ENCODE measurements around the gene ASPG.
A peak's percentile ranks its signal among the peaks of the same experiment; 100 is the strongest.

Gene ASPG

DNA sequence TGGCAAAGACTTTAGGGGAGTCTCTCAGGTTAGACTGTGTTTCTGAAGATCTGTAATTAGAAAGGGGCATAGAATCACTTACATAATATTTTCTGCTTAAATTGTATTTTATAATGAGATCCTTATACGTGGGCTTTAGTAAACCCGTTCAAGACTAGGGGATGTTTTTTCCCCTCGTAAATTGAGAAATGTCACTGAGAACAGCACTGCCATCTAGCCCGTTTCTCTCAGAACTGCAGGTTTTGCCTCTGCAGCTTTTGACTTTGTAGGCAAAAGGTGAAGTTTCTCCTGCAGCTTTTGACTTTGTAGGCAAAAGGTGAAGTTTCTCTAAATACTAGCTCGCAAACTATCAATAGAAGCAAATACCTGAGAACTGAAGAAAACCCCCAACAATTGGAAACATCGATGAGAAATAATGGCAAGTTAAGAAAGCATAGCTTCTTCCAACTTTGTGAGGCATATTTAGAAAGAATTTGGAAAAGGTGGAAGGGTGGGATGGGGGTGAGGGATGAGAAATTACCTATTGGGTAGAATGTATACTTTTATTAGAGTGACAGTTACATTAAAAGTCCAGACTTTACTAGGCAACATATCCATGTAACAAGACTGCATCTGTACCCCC lies 9.9 kb upstream of the ASPG start:
- no peak for DNase-seq (ENCODE audit: low spot score)

DNA sequence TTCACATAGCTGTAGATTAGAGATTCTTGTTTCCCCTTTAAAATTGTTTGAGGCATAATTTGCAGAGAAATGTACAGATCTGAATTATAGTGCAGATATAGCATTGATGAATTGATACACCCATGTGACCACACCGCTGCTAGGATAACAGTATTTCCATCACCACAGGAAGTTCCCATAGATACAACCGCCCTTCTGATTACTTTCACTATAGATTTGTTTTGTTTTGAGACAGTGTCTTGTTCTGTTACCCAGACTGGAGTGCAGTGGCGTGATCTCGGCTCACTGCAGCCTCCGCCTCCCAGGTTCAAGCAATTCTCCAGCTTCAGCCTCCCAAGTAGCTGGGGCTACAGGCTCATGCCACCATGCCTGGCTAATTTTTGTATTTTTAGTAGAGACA lies 8.8 kb upstream of the ASPG start:
- DNase-seq (ENCODE audit: low spot score), result no peak

DNA sequence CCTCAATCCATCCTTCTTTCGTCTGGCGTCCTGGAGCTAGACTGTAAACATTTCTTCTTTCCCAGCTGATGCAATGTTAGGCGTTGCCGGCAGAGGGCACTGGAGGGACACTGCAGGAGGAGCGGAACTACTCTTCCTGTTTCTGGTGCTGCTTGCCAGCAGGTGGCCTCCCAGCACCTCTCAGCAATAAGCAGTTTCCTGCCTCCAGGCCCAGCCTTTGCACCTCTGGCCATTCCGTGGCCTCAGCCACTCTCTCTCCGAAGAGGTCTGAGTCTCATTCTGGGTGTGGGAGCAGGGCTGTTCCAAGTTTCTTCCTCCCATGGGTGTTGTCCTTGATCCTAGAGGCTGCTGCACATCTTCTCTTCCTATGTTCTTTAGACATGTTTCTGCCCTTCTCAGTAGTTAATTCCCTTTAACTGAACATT lies 7.5 kb upstream of the ASPG start:
- peak; percentile 82 for DNase-seq (ENCODE audit: low spot score)

DNA sequence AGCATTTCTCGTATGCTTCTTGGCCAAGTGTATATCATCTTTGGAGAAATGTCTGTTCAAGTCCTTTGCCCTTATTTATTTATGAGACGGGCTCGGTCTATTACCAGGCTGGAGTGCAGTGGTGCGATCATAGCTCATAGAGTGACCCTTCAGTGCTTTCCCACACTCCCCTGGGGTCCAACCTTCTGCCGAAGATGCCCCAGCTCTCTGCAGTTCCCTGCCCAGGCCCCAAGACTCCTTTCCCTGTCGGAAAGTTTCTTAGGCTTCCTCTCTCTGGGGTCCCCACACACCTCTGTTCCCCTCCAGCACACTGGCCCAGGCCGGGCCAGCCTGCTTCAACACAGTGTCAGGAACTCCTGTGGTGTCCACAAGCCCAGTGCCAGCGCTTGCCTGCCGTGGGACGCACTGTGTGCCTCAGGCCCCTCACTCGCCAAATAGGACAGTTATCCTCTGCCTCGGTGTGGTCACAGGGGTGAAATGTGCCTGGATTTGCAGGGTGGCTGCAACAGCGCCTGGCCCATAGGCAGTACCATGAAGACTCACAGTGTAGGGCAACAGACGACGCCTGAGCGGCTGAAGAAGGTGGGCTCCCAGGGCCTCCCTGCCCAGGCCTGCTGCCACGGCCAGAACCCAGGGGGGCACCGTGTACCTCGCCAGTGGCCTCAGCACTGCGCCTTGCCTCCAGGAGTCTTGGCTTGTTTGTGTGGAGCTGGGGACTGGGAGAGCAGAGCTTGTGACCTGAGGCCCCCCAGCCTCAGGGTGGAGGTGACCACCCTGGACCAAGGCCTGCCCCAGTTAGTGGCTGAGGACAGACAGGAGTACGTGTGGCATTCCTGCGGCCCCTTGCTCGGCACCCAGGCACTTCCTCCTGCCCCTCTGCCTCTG lies 4.9 kb upstream of the ASPG start:
- DNase-seq (ENCODE audit: low spot score), result no peak

DNA sequence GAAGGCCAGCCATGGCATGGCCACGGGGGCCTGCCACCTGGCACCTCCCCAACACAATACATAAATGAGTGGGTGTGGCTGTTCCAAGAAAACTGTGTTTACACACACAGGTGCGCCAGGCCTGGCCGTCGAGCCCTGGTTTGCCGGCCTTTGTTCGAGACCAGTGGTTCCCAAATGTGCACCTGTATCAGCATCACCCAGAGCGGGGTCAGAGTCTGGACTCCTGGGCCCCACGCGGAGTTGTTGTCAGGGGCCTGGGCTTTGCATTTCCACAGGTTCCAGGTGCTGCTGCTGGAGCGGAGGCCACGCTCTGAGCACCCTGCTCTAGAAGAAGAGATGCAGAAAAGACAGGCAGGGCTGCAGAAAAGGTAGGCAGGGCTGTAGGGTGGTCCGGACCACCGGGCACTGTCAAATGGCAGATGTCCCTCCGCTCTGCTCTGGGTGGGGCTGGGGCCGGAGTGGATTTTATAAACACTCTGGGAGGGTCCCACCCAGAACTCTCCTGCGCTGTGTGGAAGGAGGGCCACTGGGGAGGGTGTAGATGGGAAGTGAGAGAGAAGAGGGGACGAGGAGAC lies 4.2 kb upstream of the ASPG start:
- no peak for DNase-seq (ENCODE audit: low spot score)

DNA sequence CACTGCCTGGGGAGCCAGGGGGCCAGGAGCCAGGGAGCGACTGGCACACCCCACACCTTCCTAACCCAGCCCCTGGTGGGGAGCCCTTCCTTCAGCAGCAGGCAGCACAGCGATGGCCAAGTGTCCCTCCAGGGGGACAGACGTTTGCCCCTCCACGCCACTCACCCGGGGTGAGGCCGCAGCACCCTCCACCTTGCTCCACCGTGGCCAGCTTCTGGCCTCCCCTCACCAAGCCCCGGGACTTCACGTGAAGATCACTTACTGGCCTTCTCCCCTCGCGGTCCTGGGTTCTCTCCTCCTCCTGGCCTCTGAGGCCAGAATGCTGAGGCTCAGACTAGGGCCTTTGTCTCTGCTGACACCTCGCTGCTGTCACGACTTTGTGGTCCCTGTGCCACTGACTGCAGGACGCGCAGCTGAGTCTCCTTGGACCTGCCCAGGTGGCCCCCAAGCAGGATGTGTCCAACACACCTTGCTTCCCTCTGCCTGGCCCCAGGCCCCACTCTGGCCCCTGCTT lies 3.5 kb upstream of the ASPG start:
- DNase-seq (ENCODE audit: low spot score), result no peak

DNA sequence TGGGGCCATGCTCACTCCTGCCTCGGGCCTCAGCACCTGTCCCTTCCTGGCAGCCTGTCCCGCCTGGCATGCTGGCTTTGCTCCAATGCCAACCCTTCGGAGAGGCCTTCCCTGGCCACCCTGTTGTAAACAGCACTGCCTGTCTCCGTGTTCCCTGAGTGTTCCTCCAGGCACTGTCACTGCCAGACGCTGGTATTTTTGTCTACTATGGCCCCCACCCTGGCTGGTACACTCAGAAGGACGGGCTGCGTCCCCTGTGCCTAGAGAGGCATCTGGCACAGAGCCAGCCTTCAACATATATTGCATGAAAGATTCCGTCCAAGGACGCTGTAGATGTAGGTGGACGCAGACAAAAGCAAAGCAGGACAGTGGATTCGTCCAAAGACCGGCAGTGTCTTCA lies 2.7 kb upstream of the ASPG start:
- DNase-seq (ENCODE audit: low spot score), result no peak

DNA sequence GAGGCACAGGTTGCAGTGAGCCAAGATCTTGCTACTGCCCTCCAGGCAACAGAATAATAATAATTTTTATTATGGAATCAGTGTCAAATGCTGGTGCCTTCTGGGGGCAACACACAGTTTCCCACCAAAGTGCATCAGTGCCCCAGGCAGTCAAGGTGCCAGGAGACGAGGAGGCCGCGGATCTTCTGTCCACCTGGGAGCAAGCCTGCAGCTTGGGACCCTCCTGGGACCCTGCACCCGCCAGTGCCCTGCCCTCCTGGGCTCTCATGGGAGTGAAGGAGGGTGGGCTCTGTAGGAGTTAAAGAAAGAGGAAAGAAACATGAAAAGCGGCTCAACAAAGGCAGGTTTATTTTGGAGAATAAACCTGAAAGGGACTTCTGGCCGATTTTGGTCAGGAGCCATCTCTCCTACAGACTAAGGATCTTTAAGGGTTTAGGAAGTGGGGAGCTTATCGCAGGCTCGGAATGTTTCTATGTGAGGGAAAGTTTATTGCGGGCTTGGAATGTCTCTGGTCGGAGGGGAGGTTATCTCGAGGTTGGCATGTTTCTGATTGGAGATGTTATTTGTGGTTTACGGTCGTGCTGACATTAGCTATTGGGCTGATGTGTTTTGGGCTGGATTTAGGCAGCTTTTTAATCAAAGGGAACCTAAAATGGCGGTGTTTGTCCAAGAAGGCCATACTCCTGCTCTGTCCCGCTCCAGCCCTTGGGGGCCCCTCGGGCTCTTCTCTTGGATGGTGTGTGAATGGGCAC lies 1.1 kb upstream of the ASPG start:
- DNase-seq (ENCODE audit: low spot score), result no peak

DNA sequence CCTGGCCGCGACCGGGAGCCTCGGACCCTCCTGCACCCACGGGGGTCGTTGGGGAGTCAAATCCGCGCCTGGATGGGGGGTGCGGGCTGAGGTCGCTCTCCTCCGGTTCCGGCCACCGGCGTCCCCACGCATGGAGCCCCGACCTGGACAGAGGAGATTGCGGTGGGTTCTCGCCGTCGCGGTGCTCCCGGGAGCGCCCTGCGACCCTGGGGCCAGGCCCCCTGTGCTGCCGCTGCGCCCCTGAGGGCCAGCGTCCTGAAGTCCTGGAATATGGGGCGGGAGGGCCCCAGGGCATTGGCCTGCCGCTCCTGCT lies 345 bp downstream of the ASPG start:
- DNase-seq (ENCODE audit: low spot score), result no peak

DNA sequence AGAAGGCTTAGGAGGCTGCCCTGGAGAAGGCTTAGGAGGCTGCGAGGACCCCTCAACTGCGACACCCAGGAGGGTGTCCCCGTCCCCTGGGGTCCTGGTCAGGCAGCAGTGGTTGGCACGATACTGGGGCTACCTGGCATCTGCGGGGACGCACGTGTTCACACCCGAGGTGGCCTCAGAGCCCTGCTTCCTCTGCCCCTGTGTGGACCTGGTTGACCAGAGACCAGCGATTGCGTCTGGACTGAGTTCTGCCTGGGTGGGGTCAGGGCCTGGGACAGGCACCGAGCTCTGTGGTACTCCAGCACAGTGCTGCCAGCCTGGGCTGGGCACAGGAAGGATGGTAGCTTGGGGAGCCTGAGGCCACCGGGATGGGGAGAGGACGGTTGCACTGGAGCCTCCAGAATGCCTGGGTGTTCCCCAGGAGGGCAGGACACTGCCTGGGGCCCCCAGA lies 735 bp downstream of the ASPG start:
- no peak for DNase-seq (ENCODE audit: low spot score)

DNA sequence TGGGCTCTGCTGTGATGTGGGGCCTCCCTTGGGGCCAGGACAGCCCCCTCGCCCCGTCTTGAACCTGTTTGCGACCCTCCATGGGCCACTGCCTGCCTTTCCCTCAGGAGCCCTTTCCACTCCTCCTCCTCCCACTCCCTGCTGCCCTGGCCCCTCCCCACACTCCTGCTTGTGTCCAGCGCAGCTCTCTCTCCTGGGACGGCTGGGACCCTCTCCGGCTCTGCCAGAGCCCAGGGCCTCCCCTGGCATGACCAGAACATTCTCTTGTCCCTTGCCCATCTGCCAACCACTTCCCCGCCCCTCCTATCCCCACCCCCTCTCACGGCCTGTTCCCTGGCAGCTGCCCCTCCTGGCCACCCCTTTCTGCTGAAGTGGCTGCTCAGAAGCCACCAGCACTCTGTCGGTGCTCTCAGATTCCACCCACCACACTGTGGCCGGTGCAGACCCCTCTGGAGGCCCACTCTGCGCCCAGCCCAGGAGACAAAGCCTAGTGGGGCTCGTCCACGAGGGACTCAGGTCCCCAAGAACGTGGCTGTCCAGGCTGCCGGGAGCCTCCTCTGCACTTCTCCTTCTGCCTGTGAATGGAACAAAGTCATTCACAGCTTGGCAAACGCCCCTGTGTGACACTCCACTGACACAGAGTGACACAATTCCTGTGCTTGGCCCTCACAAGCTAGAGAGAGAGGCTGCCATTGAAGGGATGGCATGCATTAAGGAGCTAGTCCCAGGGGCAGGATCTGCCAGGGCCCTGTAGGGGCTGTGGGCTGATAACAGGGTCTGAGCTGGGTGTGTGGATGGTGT lies 1.4 kb downstream of the ASPG start:
- DNase-seq (ENCODE audit: low spot score), result no peak

DNA sequence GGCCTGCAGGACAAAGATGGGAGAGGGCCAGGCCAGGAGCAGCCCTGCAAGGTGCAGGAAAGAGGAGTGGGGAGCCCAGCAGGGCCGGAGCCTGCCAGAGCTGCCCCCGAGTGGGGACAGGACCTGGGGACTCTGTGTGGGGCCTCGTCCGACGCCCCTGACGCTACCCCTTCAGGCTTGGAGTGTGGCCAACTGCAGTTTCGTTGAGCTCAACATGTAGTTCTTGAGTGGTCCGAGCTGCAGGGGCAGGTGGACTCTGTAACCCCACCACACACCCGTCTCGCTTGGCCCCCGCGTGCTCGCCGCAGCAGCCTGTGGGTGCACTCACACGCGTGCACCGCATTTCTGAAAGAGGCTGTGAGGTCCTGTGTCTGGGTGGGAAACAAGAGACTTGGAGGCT lies 2.0 kb downstream of the ASPG start:
- no peak for DNase-seq (ENCODE audit: low spot score)

DNA sequence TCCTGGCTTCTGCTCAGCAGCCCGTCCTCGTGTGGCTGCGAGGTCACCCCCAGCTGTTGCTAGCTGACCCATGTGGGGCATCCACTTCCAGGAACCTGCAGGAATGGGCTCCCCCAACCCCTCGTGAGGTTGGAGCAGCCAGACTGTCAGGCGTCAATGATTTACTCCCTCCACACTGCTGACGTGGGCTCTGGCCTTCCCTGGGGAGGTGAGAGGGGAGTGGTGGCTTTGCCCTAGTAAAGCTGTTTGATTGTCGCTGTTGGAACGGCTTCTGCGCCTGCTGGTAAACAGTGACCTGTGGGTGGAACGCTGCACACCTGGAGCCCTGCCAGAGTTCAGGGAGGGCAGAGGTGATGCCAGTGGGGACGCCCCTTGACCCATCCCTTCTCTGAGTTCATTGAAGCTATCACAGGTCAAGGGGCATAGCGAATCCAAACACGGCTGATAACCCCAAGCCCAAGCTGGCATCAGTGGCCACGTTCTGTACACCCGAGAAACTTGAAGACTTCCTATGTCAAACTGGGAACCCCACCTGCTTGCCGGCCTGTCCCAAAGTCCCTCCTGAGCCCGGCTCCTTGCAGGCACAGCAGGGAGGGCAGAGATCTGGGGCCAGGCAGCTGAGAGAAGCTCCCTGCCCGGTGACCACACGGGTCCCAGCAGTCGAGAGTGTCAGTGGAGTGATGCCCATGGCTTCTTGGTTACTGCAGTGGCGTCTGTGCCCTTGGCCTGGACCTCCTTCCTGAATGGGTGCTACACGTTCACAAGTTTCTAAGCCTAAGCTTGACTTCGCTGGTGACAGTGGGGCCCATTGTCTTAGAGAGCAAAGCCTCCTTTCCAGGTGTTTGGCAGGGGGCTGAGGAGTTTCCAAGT lies 2.7 kb downstream of the ASPG start:
- no peak for DNase-seq (ENCODE audit: low spot score)

DNA sequence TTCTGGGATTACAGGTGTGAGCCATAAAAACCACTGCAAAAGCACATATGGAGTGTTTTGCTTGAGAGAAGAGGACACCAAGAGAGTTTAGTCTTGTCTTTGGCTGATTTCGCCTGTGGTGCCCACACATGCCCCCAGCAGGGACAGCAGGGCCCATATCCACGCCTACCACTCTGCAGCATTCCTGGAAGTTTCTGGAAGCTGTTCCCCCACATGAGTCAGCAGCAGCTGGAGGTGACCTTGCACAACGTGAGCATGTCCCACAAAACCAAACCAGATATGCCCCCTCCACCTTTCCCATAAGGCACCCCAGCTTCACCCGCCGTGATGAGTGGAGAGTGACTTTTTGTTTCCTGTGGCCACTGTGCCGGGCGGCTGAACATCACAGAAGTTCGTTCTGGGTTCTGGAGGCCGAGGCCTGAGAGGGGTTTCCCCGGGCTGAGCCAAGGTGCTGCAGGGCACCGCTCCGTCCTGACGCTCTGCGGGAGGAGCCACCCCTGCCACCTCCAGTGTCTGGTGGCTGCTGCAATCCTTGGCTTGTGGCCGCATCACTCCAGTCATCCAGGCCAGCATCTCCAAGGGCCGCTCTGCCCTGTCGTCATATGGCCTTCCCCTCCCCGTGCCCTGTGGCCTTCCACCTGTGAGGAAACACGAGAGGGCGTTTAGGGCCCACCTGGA lies 4.7 kb downstream of the ASPG start:
- DNase-seq (ENCODE audit: low spot score), result no peak

DNA sequence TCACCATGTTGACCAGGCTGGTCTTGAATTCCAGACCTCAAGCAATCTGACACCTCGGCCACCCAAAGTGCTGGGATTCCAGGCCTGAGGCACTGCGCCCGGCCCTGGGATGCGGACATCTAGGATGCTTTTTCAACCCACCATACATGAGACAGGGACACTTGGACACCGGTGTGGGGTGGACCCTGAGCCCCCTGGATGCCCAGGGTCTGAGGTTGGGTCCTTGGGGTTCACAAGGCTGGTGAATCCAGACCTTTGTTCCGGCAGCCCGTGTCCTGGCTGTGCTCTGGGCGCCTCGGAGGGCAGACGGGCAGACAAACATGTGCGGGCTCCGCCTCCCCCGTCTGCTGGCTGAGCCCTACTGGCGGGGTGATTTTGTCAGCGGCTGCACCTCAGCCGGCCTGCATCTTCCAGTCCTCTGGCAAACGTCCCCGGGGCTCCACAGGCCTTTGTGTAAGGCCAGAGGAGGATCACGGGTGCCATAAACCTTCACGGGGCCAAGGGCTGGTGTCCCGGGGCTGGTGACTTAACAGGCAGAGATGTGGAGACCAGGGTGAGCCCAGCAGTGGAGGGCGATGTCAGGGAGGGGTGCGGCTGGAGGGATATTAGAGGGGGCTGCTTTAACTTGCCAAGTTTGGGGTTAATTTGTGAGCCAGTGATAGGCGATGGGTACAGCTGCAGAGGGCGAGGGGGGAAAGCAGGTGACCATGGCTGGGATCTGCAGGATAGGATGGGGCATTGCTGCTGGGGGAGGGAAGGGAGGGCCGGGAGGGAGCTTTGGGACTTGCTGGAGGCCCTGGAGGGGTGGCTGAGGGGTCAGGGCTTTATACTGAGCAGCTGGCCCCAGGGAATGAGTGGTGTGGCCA lies 5.8 kb downstream of the ASPG start:
- no peak for DNase-seq (ENCODE audit: low spot score)

DNA sequence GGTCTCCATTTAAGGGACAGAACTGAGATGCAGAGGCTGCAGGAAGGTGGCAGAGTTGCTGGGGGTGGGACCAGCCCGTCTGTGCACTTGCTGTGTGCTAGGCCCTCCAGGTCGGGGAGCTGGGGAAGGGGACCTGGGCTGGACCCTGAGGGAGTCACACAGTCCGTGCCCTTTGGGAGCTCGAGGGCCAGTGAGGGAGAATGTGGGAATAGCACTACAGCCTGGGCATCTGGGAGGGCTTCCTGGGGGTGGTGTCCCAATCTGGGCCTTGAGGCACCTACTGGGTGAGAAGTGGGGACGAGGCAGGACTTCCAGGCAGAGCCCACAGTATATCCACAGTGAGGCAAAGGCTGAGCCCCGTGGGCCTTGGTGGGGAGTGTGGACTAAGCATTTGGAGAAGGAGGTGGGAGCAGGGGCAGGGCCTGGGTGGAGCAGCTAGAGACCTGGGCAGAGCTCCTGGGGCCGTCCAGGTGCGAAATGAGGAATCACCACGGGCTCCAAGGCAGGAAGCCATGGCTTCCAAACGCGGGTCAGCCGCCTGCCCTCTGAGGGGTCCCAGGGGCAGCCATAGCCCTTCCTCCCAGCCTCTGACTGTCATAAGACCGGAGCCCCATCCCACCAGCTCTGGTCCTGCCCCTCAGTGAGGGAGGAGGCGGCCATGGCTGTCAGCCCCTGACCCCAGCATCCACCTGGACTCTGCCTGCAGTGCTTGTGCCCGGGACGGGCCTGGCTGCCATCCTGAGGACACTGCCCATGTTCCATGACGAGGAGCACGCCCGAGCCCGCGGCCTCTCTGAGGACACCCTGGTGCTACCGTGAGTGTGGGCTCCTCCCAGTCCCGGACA lies 6.6 kb downstream of the ASPG start:
- no peak for DNase-seq (ENCODE audit: low spot score)

DNA sequence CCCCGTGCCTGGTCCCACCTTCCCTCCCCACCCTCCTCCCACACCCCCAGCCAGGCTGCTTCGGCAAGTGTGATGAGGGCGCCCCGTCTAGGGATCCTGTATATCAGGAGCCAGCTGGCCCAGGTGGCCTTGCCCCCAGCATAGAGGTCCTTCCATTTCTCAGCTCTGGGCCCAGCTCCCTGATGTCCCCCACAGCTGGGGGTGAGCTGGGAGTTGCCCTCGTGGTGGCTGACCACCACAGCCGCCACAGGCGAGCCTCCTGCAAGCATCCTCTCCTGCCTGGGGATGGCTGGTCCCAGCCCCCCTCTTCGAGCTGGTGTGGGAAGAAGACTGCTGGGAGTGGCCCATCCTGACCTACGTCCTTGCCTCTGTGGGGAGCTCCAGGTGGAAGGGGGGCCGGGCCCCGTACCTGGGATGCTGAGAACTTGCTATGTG lies 7.4 kb downstream of the ASPG start:
- DNase-seq (ENCODE audit: low spot score), result no peak
